Neural progenitor cell (in vitro differentiated cells): ENCODE data around the gene ERBB3. TPM values are rescaled to one million over a fixed set of nuclear protein-coding genes. Genes with fewer than 3 reads are reported as not detected.
A peak's percentile ranks its signal among the peaks of the same experiment; 100 is the strongest.

Experiments used
- DNase-seq: peaks from one replicate; pipeline ENCODE4 v3.0.0-alpha.2; 2016; ENCODE audit warnings: low spot score
- H2AFZ ChIP-seq: fragments of 200-600 bp; sonication (generic); replicated peaks from 2 replicates; pipeline ENCODE4 v1.6.1; 2016; ENCODE audit warnings: antibody characterized with exemption
- H3F3A ChIP-seq: fragments of 200-600 bp; sonication (generic); 2 replicates; pipeline ENCODE4 v1.6.1; 2016; ENCODE audit warnings: antibody characterized with exemption, low read depth
- H3K27ac ChIP-seq: fragments of 200-600 bp; sonication (generic); 2 replicates; pipeline ENCODE4 v1.5.1; 2016; ENCODE audit warnings: mild to moderate bottlenecking
- H3K27me3 ChIP-seq: fragments of 200-600 bp; sonication (generic); 2 replicates; pipeline ENCODE4 v1.6.1; 2016; ENCODE audit warnings: mild to moderate bottlenecking, moderate library complexity
- H3K36me3 ChIP-seq: fragments of 200-600 bp; sonication (generic); 2 replicates; pipeline ENCODE4 v1.5.1; 2016
- H3K4me1 ChIP-seq: fragments of 200-600 bp; sonication (generic); 2 replicates; pipeline ENCODE4 v1.6.1; 2016; ENCODE audit warnings: mixed run types
- H3K4me2 ChIP-seq: fragments of 200-600 bp; sonication (generic); 2 replicates; pipeline ENCODE4 v1.6.1; 2016
- H3K4me3 ChIP-seq: fragments of 200-600 bp; sonication (generic); 2 replicates; pipeline ENCODE4 v1.5.1; 2016
- H3K79me2 ChIP-seq: fragments of 200-600 bp; sonication (generic); 2 replicates; pipeline ENCODE4 v1.6.1; 2016; ENCODE audit warnings: low read depth
- H3K9ac ChIP-seq: fragments of 200-600 bp; sonication (generic); 2 replicates; pipeline ENCODE4 v1.6.1; 2016
- H3K9me3 ChIP-seq: fragments of 200-600 bp; sonication (generic); 2 replicates; pipeline ENCODE4 v1.5.1; 2016; ENCODE audit warnings: low read depth
- H4K20me1 ChIP-seq: fragments of 200-600 bp; sonication (generic); 2 replicates; pipeline ENCODE4 v1.6.1; 2016; ENCODE audit warnings: low read depth
- H3K27ac Mint-ChIP-seq: 3 replicates; pipeline ENCODE4 v1.8.0; 2021; ENCODE audit warnings: mixed read lengths
- H3K27me3 Mint-ChIP-seq: 2 replicates; pipeline ENCODE4 v1.8.0; 2022; ENCODE audit warnings: low read depth, mild to moderate bottlenecking, inconsistent platforms, moderate library complexity, mixed read lengths; ENCODE audit not compliant: insufficient read depth
- H3K36me3 Mint-ChIP-seq: 3 replicates; pipeline ENCODE4 v1.8.0; 2021; ENCODE audit warnings: mixed read lengths
- H3K4me1 Mint-ChIP-seq: 3 replicates; pipeline ENCODE4 v1.8.0; 2021; ENCODE audit warnings: mixed read lengths
- H3K4me3 Mint-ChIP-seq: 3 replicates; pipeline ENCODE4 v1.8.0; 2021; ENCODE audit warnings: mild to moderate bottlenecking, moderate library complexity, mixed read lengths
- H3K9me3 Mint-ChIP-seq: 3 replicates; pipeline ENCODE4 v1.8.0; 2020; ENCODE audit warnings: mixed read lengths
- EZH2 ChIP-seq: fragments of 200-600 bp; sonication (generic); IDR thresholded peaks from 2 replicates; pipeline ENCODE4 v1.6.1; 2017; ENCODE audit warnings: antibody characterized with exemption, mild to moderate bottlenecking, moderate library complexity
- EZH2phosphoT487 ChIP-seq: fragments of 200-600 bp; sonication (generic); IDR thresholded peaks from 2 replicates; pipeline ENCODE4 v1.6.1; 2017; ENCODE audit warnings: antibody characterized with exemption
- total RNA-seq: library from RNA; depleted of rRNA; stranded (reverse); fragments of >200 nt; gene quantifications from 2 replicates; pipeline ENCODE4 v1.2.3, GENCODE V29; 2015; ENCODE audit warnings: low replicate concordance
- TF ChIP-seq, protein P1 (sequence below): fragments of 200-600 bp; sonication (generic); IDR thresholded peaks from 2 replicates; pipeline ENCODE4 v1.5.1; 2017; ENCODE audit warnings: antibody characterized with exemption, mild to moderate bottlenecking

The ERBB3 gene
- total RNA-seq, 1 donor from 2014 or later: 8.8 TPM

DNA sequence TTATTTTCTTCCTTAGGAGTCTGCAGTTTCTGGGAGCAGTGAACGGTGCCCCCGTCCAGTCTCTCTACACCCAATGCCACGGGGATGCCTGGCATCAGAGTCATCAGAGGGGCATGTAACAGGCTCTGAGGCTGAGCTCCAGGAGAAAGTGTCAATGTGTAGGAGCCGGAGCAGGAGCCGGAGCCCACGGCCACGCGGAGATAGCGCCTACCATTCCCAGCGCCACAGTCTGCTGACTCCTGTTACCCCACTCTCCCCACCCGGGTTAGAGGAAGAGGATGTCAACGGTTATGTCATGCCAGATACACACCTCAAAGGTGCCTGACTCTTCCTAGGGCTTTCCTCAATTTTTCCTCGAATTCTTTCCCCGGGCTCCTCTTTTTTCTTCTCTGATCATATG lies 21.1 kb downstream of the ERBB3 start:
- Histone ChIP-seq H3K27me3 (no peaks in the 10 kb centered on the region), H3K27ac (no peak overlapping the region), H3K4me3 (no peak overlapping the region), H4K20me1 (peaks cover 14% of the 10 kb centered on the region), H3K4me2 (no peak overlapping the region), H3K9ac (no peak overlapping the region), H3K4me1 (peaks cover 9% of the 10 kb centered on the region), H3K36me3 (no peaks in the 10 kb centered on the region), H2AFZ (no peak overlapping the region), H3F3A (peaks cover 11% of the 10 kb centered on the region), H3K79me2 (peaks cover 25% of the 10 kb centered on the region), H3K9me3 (no peaks in the 10 kb centered on the region)
- Mint-ChIP-seq H3K4me3 (no peak overlapping the region), H3K9me3 (no peaks in the 10 kb centered on the region), H3K4me1 (peaks cover 21% of the 10 kb centered on the region), H3K27me3 (peaks cover 3% of the 10 kb centered on the region), H3K36me3 (no peaks in the 10 kb centered on the region), H3K27ac (no peak overlapping the region)
- no peak for DNase-seq
- TF ChIP-seq EZH2: no peak
- no peak for TF ChIP-seq EZH2phosphoT487
- TF ChIP-seq, protein P1, sequence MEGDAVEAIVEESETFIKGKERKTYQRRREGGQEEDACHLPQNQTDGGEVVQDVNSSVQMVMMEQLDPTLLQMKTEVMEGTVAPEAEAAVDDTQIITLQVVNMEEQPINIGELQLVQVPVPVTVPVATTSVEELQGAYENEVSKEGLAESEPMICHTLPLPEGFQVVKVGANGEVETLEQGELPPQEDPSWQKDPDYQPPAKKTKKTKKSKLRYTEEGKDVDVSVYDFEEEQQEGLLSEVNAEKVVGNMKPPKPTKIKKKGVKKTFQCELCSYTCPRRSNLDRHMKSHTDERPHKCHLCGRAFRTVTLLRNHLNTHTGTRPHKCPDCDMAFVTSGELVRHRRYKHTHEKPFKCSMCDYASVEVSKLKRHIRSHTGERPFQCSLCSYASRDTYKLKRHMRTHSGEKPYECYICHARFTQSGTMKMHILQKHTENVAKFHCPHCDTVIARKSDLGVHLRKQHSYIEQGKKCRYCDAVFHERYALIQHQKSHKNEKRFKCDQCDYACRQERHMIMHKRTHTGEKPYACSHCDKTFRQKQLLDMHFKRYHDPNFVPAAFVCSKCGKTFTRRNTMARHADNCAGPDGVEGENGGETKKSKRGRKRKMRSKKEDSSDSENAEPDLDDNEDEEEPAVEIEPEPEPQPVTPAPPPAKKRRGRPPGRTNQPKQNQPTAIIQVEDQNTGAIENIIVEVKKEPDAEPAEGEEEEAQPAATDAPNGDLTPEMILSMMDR: no peak

DNA sequence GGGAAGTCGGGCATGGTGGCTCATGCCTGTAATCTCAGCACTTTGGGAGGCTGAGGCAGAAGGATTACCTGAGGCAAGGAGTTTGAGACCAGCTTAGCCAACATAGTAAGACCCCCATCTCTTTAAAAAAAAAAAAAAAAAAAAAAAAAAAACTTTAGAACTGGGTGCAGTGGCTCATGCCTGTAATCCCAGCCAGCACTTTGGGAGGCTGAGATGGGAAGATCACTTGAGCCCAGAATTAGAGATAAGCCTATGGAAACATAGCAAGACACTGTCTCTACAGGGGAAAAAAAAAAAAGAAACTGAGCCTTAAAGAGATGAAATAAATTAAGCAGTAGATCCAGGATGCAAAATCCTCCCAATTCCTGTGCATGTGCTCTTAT lies 22.7 kb downstream of the ERBB3 start:
- H3K4me3 ChIP-seq: no peak overlapping the region
- Mint-ChIP-seq H3K9me3 (no peaks in the 10 kb centered on the region), H3K36me3 (peaks cover 4% of the 10 kb centered on the region), H3K27ac (peak overlapping the region; percentile 59), H3K4me1 (peaks cover 24% of the 10 kb centered on the region), H3K4me3 (peak overlapping the region; percentile 93), H3K27me3 (peaks cover 3% of the 10 kb centered on the region)
- no peak for DNase-seq
- H3K27me3 ChIP-seq: no peaks in the 10 kb centered on the region
- no peak overlapping the region for H2AFZ ChIP-seq
- peaks cover 11% of the 10 kb centered on the region for H3K4me1 ChIP-seq
- peaks cover 7% of the 10 kb centered on the region for H3K36me3 ChIP-seq
- H3K4me2 ChIP-seq: no peak overlapping the region
- no peak overlapping the region for H3K27ac ChIP-seq
- peaks cover 25% of the 10 kb centered on the region for H4K20me1 ChIP-seq
- peaks cover 41% of the 10 kb centered on the region for H3K79me2 ChIP-seq
- H3F3A ChIP-seq: peaks cover 11% of the 10 kb centered on the region
- no peak overlapping the region for H3K9ac ChIP-seq
- no peaks in the 10 kb centered on the region for H3K9me3 ChIP-seq
- TF ChIP-seq, protein P1: no peak
- no peak for TF ChIP-seq EZH2
- no peak for TF ChIP-seq EZH2phosphoT487

DNA sequence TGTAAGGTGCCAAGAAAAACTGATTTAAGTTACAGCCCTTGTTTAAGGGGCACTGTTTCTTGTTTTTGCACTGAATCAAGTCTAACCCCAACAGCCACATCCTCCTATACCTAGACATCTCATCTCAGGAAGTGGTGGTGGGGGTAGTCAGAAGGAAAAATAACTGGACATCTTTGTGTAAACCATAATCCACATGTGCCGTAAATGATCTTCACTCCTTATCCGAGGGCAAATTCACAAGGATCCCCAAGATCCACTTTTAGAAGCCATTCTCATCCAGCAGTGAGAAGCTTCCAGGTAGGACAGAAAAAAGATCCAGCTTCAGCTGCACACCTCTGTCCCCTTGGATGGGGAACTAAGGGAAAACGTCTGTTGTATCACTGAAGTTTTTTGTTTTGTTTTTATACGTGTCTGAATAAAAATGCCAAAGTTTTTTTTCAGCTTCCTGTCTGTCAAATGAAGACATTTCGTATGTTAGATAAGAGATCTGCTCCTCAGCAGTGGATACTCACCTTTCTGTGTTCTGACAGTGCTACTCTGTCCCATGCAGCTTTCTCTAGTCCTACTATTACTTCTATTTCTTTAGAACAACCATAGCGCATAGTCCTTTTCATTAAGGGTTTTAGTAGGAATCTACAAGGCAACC lies 23.2 kb downstream of the ERBB3 start:
- Histone ChIP-seq H3K79me2 (peaks cover 46% of the 10 kb centered on the region), H2AFZ (no peak overlapping the region), H3K4me2 (peak overlapping the region; percentile 74), H4K20me1 (peaks cover 30% of the 10 kb centered on the region), H3K27ac (peak overlapping the region; percentile 48), H3K4me1 (peaks cover 11% of the 10 kb centered on the region), H3K9me3 (no peaks in the 10 kb centered on the region), H3K27me3 (no peaks in the 10 kb centered on the region), H3K36me3 (peaks cover 10% of the 10 kb centered on the region), H3K9ac (peak overlapping the region; percentile 50), H3K4me3 (peak overlapping the region; percentile 83), H3F3A (peaks cover 16% of the 10 kb centered on the region)
- Mint-ChIP-seq H3K36me3 (peaks cover 4% of the 10 kb centered on the region), H3K9me3 (no peaks in the 10 kb centered on the region), H3K4me1 (peaks cover 24% of the 10 kb centered on the region), H3K27ac (peak overlapping the region; percentile 59), H3K4me3 (peak overlapping the region; percentile 93), H3K27me3 (peaks cover 3% of the 10 kb centered on the region)
- no peak for DNase-seq
- TF ChIP-seq EZH2: no peak
- TF ChIP-seq, protein P1: no peak
- TF ChIP-seq EZH2phosphoT487: no peak
